IPS-15b (cell line): ENCODE results near the gene C6orf118.

Experiments used
- H3K27me3 ChIP-seq: one replicate; pipeline ENCODE4 v1.6.1; 2013; ENCODE audit warnings: low read length; ENCODE audit not compliant: control insufficient read depth, insufficient read depth
- H3K36me3 ChIP-seq: one replicate; pipeline ENCODE4 v1.6.1; 2013; ENCODE audit warnings: low read length; ENCODE audit not compliant: control insufficient read depth, insufficient read depth
- H3K4me1 ChIP-seq: one replicate; pipeline ENCODE4 v1.6.1; 2013; ENCODE audit warnings: mild to moderate bottlenecking, low read length; ENCODE audit not compliant: control insufficient read depth, insufficient read depth
- H3K4me3 ChIP-seq: one replicate; pipeline ENCODE4 v1.5.1; 2013; ENCODE audit warnings: low read depth, low read length
- H3K9ac ChIP-seq: one replicate; pipeline ENCODE4 v1.6.1; 2013; ENCODE audit warnings: low read depth, mild to moderate bottlenecking, low read length
- H3K9me3 ChIP-seq: one replicate; pipeline ENCODE4 v1.6.1; 2013; ENCODE audit warnings: mild to moderate bottlenecking, low read length; ENCODE audit not compliant: control insufficient read depth, insufficient read depth

Gene C6orf118

GRCh38 chr6:165243801-165244200 lies 65.6 kb downstream of the C6orf118 start:
- Histone ChIP-seq H3K27me3 (no peaks in the 10 kb centered on the region), H3K36me3 (no peaks in the 10 kb centered on the region), H3K9ac (no peak overlapping the region), H3K4me3 (no peak overlapping the region), H3K4me1 (no peaks in the 10 kb centered on the region), H3K9me3 (no peaks in the 10 kb centered on the region)

- no peaks in the 10 kb centered on the region for H3K36me3 ChIP-seq
- no peaks in the 10 kb centered on the region for H3K9me3 ChIP-seq
- H3K27me3 ChIP-seq: no peaks in the 10 kb centered on the region
- H3K9ac ChIP-seq: no peak overlapping the region
- H3K4me3 ChIP-seq: no peak overlapping the region
- H3K4me1 ChIP-seq: no peaks in the 10 kb centered on the region
Measured at GRCh38 chr6:165236326-165236725, 73.1 kb downstream of the C6orf118 start.

- H3K9ac ChIP-seq: no peak overlapping the region
- no peaks in the 10 kb centered on the region for H3K9me3 ChIP-seq
- no peaks in the 10 kb centered on the region for H3K27me3 ChIP-seq
- H3K4me3 ChIP-seq: no peak overlapping the region
- H3K36me3 ChIP-seq: no peaks in the 10 kb centered on the region
- no peaks in the 10 kb centered on the region for H3K4me1 ChIP-seq
Measured at GRCh38 chr6:165232731-165233488, 76.5 kb downstream of the C6orf118 start.

- H3K9ac ChIP-seq: no peak overlapping the region
- no peaks in the 10 kb centered on the region for H3K9me3 ChIP-seq
- no peaks in the 10 kb centered on the region for H3K4me1 ChIP-seq
- H3K27me3 ChIP-seq: no peaks in the 10 kb centered on the region
- H3K36me3 ChIP-seq: no peaks in the 10 kb centered on the region
- no peak overlapping the region for H3K4me3 ChIP-seq
Measured at GRCh38 chr6:165231581-165232561, 77.5 kb downstream of the C6orf118 start.

GRCh38 chr6:165231177-165231576 lies 78.2 kb downstream of the C6orf118 start:
- Histone ChIP-seq H3K4me1 (no peaks in the 10 kb centered on the region), H3K4me3 (no peak overlapping the region), H3K36me3 (no peaks in the 10 kb centered on the region), H3K9me3 (no peaks in the 10 kb centered on the region), H3K9ac (no peak overlapping the region), H3K27me3 (no peaks in the 10 kb centered on the region)
